HEK293 (cell line): ENCODE measurements around the gene GPR132.
A peak's percentile ranks its signal among the peaks of the same experiment; 100 is the strongest.

Experiments used
- CTCF ChIA-PET: fragments of 350-600 bp; formaldehyde crosslinking; extraction: SDS; loops from one replicate; lab custom pipeline; 2021; ENCODE audit warnings: antibody characterized with exemption; lab: Yijun Ruan, JAX
- POLR2A ChIA-PET: fragments of 300-600 bp; formaldehyde crosslinking; extraction: SDS; loops from one replicate; lab custom pipeline; 2020; ENCODE audit warnings: antibody characterized with exemption, inconsistent platforms; lab: Yijun Ruan, JAX
- H3K27ac ChIP-seq: fragments of 200-500 bp; sonication (Bioruptor generic); 2 replicates; pipeline ENCODE4 v1.5.1; 2014; ENCODE audit warnings: low read depth, low read length, control low read depth, inconsistent platforms; ENCODE audit errors: extremely low read depth
- H3K36me3 ChIP-seq, 2 experiments: fragments of 200-500 bp in 1 of 2; sonication (Bioruptor generic) in 1 of 2; 1 replicate in 1 of 2; 2 replicates in 1 of 2; pipeline ENCODE4 v1.5.1; 2014 to 2017; ENCODE audit warnings: inconsistent platforms in 2 of 2, low read length in 2 of 2; ENCODE audit not compliant: control insufficient read depth in 2 of 2, insufficient read depth in 1 of 2
- H3K4me1 ChIP-seq: fragments of 200-500 bp; sonication (Bioruptor generic); 2 replicates; pipeline ENCODE4 v1.5.1; 2014; ENCODE audit warnings: mild to moderate bottlenecking, low read length, inconsistent platforms; ENCODE audit not compliant: control insufficient read depth, insufficient read depth
- H3K4me3 ChIP-seq: 2 replicates; pipeline ENCODE4 v1.5.1; 2011; ENCODE audit warnings: low read depth, mild to moderate bottlenecking, control low read depth, low read length, moderate library complexity
- H3K9me3 ChIP-seq: fragments of 200-500 bp; sonication (Bioruptor generic); 2 replicates; pipeline ENCODE4 v1.5.1; 2014; ENCODE audit warnings: low read depth, low read length, inconsistent platforms; ENCODE audit not compliant: control insufficient read depth, insufficient read depth
- EGR2 ChIP-seq: fragments of 450-650 bp; formaldehyde crosslinking; IDR thresholded peaks from 2 replicates; pipeline ENCODE4 v1.5.1; 2016; ENCODE audit warnings: low read depth, missing biosample characterization, missing genetic modification characterization
- GLIS1 ChIP-seq: fragments of 450-650 bp; formaldehyde crosslinking; IDR thresholded peaks from 2 replicates; pipeline ENCODE4 v1.5.1; 2016; ENCODE audit warnings: missing biosample characterization, missing genetic modification characterization
- PRDM2 ChIP-seq: fragments of 450-650 bp; formaldehyde crosslinking; IDR thresholded peaks from 2 replicates; pipeline ENCODE4 v1.5.1; 2016; ENCODE audit warnings: missing biosample characterization, missing genetic modification characterization, borderline replicate concordance
- SETDB1 ChIP-seq: IDR thresholded peaks from one replicate; pipeline ENCODE4 v1.6.1; 2017; ENCODE audit warnings: mild to moderate bottlenecking, low read length, moderate library complexity, mixed read lengths; ENCODE audit not compliant: insufficient read length
- ZFP41 ChIP-seq: fragments of 450-650 bp; formaldehyde crosslinking; IDR thresholded peaks from 2 replicates; pipeline ENCODE4 v1.5.1; 2016; ENCODE audit warnings: missing biosample characterization, missing genetic modification characterization, borderline replicate concordance
- ZNF157 ChIP-seq: fragments of 450-650 bp; formaldehyde crosslinking; IDR thresholded peaks from 2 replicates; pipeline ENCODE4 v1.5.1; 2016; ENCODE audit warnings: missing biosample characterization, missing genetic modification characterization
- ZNF202 ChIP-seq: fragments of 450-650 bp; formaldehyde crosslinking; IDR thresholded peaks from 2 replicates; pipeline ENCODE4 v1.5.1; 2016; ENCODE audit warnings: missing biosample characterization, missing genetic modification characterization, borderline replicate concordance
- ZNF211 ChIP-seq: fragments of 450-650 bp; formaldehyde crosslinking; IDR thresholded peaks from 2 replicates; pipeline ENCODE4 v1.5.1; 2016; ENCODE audit warnings: low read depth, missing biosample characterization, missing genetic modification characterization
- ZNF248 ChIP-seq: fragments of 450-650 bp; formaldehyde crosslinking; IDR thresholded peaks from 2 replicates; pipeline ENCODE4 v1.5.1; 2017; ENCODE audit warnings: missing biosample characterization, missing genetic modification characterization
- ZNF391 ChIP-seq: fragments of 450-650 bp; formaldehyde crosslinking; IDR thresholded peaks from 2 replicates; pipeline ENCODE4 v1.5.1; 2016; ENCODE audit warnings: low read depth, missing biosample characterization, missing genetic modification characterization, borderline replicate concordance
- ZNF423 ChIP-seq: fragments of 450-650 bp; formaldehyde crosslinking; IDR thresholded peaks from 2 replicates; pipeline ENCODE4 v1.5.1; 2016; ENCODE audit warnings: missing biosample characterization, missing genetic modification characterization
- ZNF473 ChIP-seq: fragments of 450-650 bp; formaldehyde crosslinking; IDR thresholded peaks from 2 replicates; pipeline ENCODE4 v1.5.1; 2017; ENCODE audit warnings: missing biosample characterization, missing genetic modification characterization
- ZNF501 ChIP-seq: fragments of 450-650 bp; formaldehyde crosslinking; IDR thresholded peaks from 2 replicates; pipeline ENCODE4 v1.5.1; 2016; ENCODE audit warnings: missing biosample characterization, missing genetic modification characterization
- ZNF544 ChIP-seq: fragments of 450-650 bp; formaldehyde crosslinking; IDR thresholded peaks from 2 replicates; pipeline ENCODE4 v1.5.0; 2017; ENCODE audit warnings: missing biosample characterization, missing genetic modification characterization
- ZNF664 ChIP-seq: fragments of 450-650 bp; formaldehyde crosslinking; IDR thresholded peaks from 2 replicates; pipeline ENCODE4 v1.5.1; 2016; ENCODE audit warnings: missing biosample characterization, missing genetic modification characterization
- ZNF707 ChIP-seq: fragments of 450-650 bp; formaldehyde crosslinking; IDR thresholded peaks from 2 replicates; pipeline ENCODE4 v1.5.1; 2016; ENCODE audit warnings: missing biosample characterization, missing genetic modification characterization
- ZNF791 ChIP-seq: fragments of 450-650 bp; formaldehyde crosslinking; IDR thresholded peaks from 2 replicates; pipeline ENCODE4 v1.5.1; 2016; ENCODE audit warnings: missing biosample characterization, missing genetic modification characterization
- ZSCAN16 ChIP-seq: fragments of 450-650 bp; formaldehyde crosslinking; IDR thresholded peaks from 2 replicates; pipeline ENCODE4 v1.5.1; 2016; ENCODE audit warnings: missing biosample characterization, missing genetic modification characterization

The GPR132 gene

GRCh38 chr14:105058521-105059034 lies 6.7 kb downstream of the GPR132 start:
- H3K36me3 ChIP-seq, result no peaks in the 10 kb centered on the region
- H3K4me1 ChIP-seq, result no peaks in the 10 kb centered on the region
- H3K4me3 ChIP-seq, result no peak overlapping the region
- no peak overlapping the region for H3K27ac ChIP-seq
- no peaks in the 10 kb centered on the region for H3K9me3 ChIP-seq
- TF ChIP-seq ZNF248 (tag by site-specific recombination) (no peak), ZNF473 (tag by site-specific recombination) (no peak), ZFP41 (tag by site-specific recombination) (no peak), ZNF157 (tag by site-specific recombination) (no peak), ZNF391 (tag by site-specific recombination) (no peak), SETDB1 (no peak), ZNF211 (tag by site-specific recombination) (no peak), PRDM2 (tag by site-specific recombination) (no peak), ZNF791 (tag by site-specific recombination) (no peak), ZNF501 (tag by site-specific recombination) (no peak)
- ChIA-PET POLR2A (interaction anchor here (1.7 kb wide), 1 partner anchor 38 kb away, joined by 4 read pairs; the partner anchor contains the start of gene CDCA4), CTCF (interaction anchor here (3.8 kb wide), 1 partner anchor 12 kb away, joined by 21 read pairs; no protein-coding TSS in a partner anchor)

GRCh38 chr14:105056303-105056831 lies 8.9 kb downstream of the GPR132 start:
- H3K4me1 ChIP-seq, result no peaks in the 10 kb centered on the region
- POLR2A ChIA-PET, result no interaction called here
- H3K27ac ChIP-seq, result no peak overlapping the region
- H3K9me3 ChIP-seq, result no peaks in the 10 kb centered on the region
- TF ChIP-seq ZNF707 (tag by site-specific recombination), result no peak
- no peak for TF ChIP-seq ZNF202 (tag by site-specific recombination)
- no peak for TF ChIP-seq ZNF664 (tag by site-specific recombination)
- no peak for TF ChIP-seq ZSCAN16 (tag by site-specific recombination)
- TF ChIP-seq ZNF473 (tag by site-specific recombination), result no peak
- no peak for TF ChIP-seq ZNF423 (tag by site-specific recombination)
- TF ChIP-seq GLIS1 (tag by site-specific recombination), result 0 out of 2 replicates have a peak, but pooled peaks have one; percentile 4
- 0 out of 2 replicates have a peak, but pooled peaks have one; percentile 3 for TF ChIP-seq EGR2 (tag by site-specific recombination)
- TF ChIP-seq ZNF544, result no peak
- TF ChIP-seq, all 188 proteins: peak for 2
- CTCF ChIA-PET, result no interaction called here
- H3K4me3 ChIP-seq, result no peak overlapping the region
- no peaks in the 10 kb centered on the region for H3K36me3 ChIP-seq
